Stomach (tissue), 9 donors: Measurements from ENCODE around the gene RPS15. TPM values are rescaled to one million over a fixed set of nuclear protein-coding genes. Genes with fewer than 3 reads are reported as not detected.

Source experiments
- DNase-seq, 2 donors: peaks; one replicate each; pipeline versions ENCODE4 v3.0.0 to v3.0.0-alpha.2; 2013 to 2019
- H3K27ac ChIP-seq, 5 donors: fragments of 200-600 bp in 4 of 5; sonication (generic) in 4 of 5; one replicate each; pipeline ENCODE4 v1.5.1; 2013 to 2019; ENCODE audit warnings: mild to moderate bottlenecking in 1 of 5, moderate library complexity in 1 of 5
- H3K27me3 ChIP-seq, 3 donors: fragments of 200-600 bp; sonication (generic); one replicate each; pipeline ENCODE4 v1.5.1; 2017 to 2019; ENCODE audit warnings: mixed run types in 1 of 3
- H3K36me3 ChIP-seq, 4 donors: fragments of 200-600 bp; sonication (generic); 1 replicate in 3 of 4; 2 replicates in 1 of 4; pipeline ENCODE4 v1.5.1; 2016 to 2019
- H3K4me1 ChIP-seq, 4 donors: fragments of 200-600 bp; sonication (generic); one replicate each; pipeline ENCODE4 v1.5.1; 2016 to 2019
- H3K4me3 ChIP-seq, 4 donors: fragments of 200-600 bp; sonication (generic) in 3 of 4; one replicate each; pipeline ENCODE4 v1.5.1; 2016 to 2019; ENCODE audit warnings: mild to moderate bottlenecking in 1 of 4
- H3K9me3 ChIP-seq, 4 donors: fragments of 200-600 bp; sonication (generic); one replicate each; pipeline ENCODE4 v1.5.1; 2016 to 2019
- CTCF ChIP-seq, 7 experiments: fragments of 450-650 bp in 4 of 7; fragments of 200-600 bp in 3 of 7; sonication (generic) in 3 of 7; IDR thresholded peaks; one replicate each; pipeline ENCODE4 v1.5.1; 2016 to 2019; ENCODE audit warnings: antibody characterized with exemption in 7 of 7, control low read depth in 2 of 7, mild to moderate bottlenecking in 1 of 7
- EP300 ChIP-seq: sonication (generic); formaldehyde crosslinking; IDR thresholded peaks from one replicate; pipeline ENCODE4 v1.6.1; 2017; ENCODE audit warnings: antibody characterized with exemption
- POLR2A ChIP-seq, 4 donors: fragments of 450-650 bp; IDR thresholded peaks; one replicate each; pipeline ENCODE4 v1.6.1; 2016; ENCODE audit warnings: antibody characterized with exemption in 4 of 4, control low read depth in 2 of 4, mild to moderate bottlenecking in 1 of 4, moderate library complexity in 1 of 4
- POLR2AphosphoS5 ChIP-seq, 3 donors: sonication (generic); formaldehyde crosslinking; IDR thresholded peaks; one replicate each; pipeline ENCODE4 v1.6.1; 2016; ENCODE audit warnings: antibody characterized with exemption in 3 of 3
- WGBS, 5 donors: extraction: QIAGEN DNeasy Blood & Tissue Kit in 3 of 5; methylation state at CpG; one replicate each; pipeline versions ENCODE4 v1.1.5 to v1.1.7; 2013 to 2018; 5-methylcytosine and 5-hydroxymethylcytosine counted together
- intact Hi-C: fragments of 100-400 bp; cut with DNase I; formaldehyde crosslinking; loops from one replicate; pipeline ENCODE4 v1.15.1; 2023; ENCODE audit warnings: low total_unique reads
- polyA plus RNA-seq, 3 donors: library from polyadenylated mRNA; stranded (reverse); fragments of 200-250 nt; gene quantifications; one replicate each; pipeline ENCODE4 v1.2.3, GENCODE V29; 2013
- total RNA-seq, 5 donors: library from RNA; depleted of rRNA; stranded (reverse); fragments of >200 nt; gene quantifications; one replicate each; pipeline versions ENCODE4 v1.1.0 to v1.2.3, GENCODE V29; 2014 to 2016
- donor health status: healthy with polysubstance abuse.
- donor health status: Bipolar disorder and iron deficiency.
- donor health status: healthy.

Gene RPS15
- total and polyA plus RNA-seq, 8 donors: 428 to 4,539 (median 2,187) TPM

DNA sequence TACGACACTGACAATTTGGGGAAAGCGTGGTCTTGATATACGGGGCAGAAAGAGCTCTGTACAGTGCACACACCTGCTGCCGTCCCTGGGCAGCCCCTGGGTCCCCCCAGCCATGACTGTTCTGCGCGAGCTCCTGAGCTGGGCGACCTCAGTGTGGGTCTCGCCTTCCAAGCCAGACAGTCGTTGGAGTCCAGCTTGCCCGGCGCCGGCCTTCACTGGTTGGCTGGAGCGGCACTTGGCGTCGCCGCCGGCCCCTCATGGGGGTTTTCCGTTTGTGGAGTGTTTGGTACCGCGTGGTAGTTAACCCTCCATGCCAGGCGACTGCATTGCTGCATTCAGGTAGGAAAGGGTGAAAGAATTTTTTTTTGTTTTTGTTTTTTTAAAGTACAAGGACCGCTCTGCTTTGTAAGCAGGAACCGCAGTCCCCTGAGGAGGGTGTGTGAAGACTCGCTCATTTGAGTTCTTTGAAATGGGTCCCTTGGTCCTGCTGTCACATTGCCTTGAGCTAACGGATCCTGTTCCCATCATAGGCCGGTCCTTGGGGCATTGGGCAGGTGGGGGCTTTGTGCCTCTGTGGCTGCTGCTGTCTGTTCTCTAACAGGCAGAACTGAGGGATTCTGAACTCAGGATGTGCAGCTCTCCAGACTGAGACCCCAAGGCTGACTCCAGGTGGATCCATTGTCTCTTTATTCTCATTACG is 10.8 kb upstream of the RPS15 start:
- Histone ChIP-seq H3K4me1 (peaks cover 12 to 30% (median 15%) of the 10 kb centered on the region in 4 donors), H3K9me3 (no peaks in the 10 kb centered on the region), H3K27ac (no peak overlapping the region), H3K36me3 (peaks cover 68 to 100% (median 100%) of the 10 kb centered on the region in 4 donors), H3K4me3 (no peak overlapping the region), H3K27me3 (no peaks in the 10 kb centered on the region)
- WGBS, 5 donors: 92 to 94% (median 92%) methylated on average over 23 to 27 of the region's 27 CpGs
- DNase-seq: no peak
- intact Hi-C loops: no loop called here
- no peak for TF ChIP-seq EP300
- TF ChIP-seq CTCF (IDR thresholded peaks at IDR 0.05): no peak
- TF ChIP-seq POLR2A (IDR thresholded peaks at IDR 0.05): no peak

DNA sequence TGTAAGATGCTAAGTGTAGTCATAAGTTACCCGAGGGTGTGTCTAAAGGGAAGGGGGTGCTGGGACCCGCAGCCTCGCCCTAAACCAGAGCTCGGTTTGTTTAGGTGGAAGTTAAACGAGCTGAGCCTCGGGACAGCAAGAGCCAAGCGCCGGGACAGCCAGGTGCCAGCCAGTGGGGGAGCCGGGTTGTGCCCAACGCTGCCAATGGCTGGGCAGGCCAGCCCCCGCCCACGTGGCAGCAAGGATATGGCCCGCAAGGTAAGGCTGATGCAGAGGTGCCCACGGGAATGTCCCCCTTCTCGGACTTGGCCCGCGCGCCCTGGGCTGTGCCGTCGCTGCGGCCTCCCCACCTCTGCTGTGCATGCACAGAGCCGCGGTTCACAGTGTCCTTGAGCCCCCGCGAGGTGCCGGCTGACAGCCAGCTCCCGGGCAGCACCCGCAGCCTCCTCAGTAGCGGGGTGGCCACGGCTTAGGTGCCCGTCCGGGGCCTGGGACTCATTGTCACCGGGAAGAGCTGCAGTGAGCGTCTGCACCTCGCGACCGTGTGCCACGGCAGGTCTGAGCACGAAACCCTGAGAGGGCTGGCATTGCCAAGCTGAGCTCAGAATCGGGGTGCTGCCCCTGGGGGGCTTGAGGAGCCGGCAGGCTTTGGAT is 9.3 kb upstream of the RPS15 start:
- intact Hi-C loops: no loop called here
- Histone ChIP-seq H3K36me3 (peaks cover 68 to 100% (median 100%) of the 10 kb centered on the region in 4 donors), H3K4me1 (peaks cover 12 to 26% (median 15%) of the 10 kb centered on the region in 4 donors), H3K9me3 (no peaks in the 10 kb centered on the region), H3K27me3 (no peaks in the 10 kb centered on the region), H3K27ac (no peak overlapping the region), H3K4me3 (no peak overlapping the region)
- TF ChIP-seq CTCF (IDR thresholded peaks at IDR 0.05) (no peak), POLR2A (IDR thresholded peaks at IDR 0.05) (no peak), POLR2AphosphoS5 (IDR thresholded peaks at IDR 0.05) (no peak), EP300 (no peak)
- no peak for DNase-seq
- WGBS, 5 donors: 68 to 82% (median 76%) methylated on average over 26 to 41 of the region's 41 CpGs

DNA sequence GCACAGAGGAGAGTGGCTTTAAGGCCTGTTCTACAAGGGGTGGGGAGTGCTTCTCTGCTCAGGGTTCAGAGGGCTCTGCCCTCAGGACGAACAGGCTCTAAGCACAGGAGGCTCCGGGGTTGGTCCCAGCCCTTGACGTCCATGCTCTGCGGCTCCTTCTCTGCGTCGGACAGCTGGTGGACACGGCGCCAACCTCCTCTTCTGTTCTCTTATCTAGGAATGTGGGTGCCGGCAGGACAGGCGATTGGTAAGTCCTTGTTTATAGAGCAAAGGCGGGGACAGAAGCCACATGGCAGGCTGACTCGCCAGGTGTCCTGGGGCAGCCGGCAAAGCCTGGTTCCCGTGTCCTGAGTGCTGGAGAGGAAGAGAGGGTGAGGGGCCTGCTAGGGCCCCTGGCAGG is 8.4 kb upstream of the RPS15 start:
- intact Hi-C loops: no loop called here
- no peak overlapping the region for H3K27ac ChIP-seq
- WGBS, 5 donors: 27 to 70% (median 33%) methylated on average over 13 to 14 of the region's 14 CpGs
- DNase-seq: peak in 1 of 2 donors; percentile 77
- H3K4me3 ChIP-seq: no peak overlapping the region
- H3K36me3 ChIP-seq: peaks cover 70 to 100% (median 100%) of the 10 kb centered on the region in 4 donors
- peaks cover 12 to 20% (median 15%) of the 10 kb centered on the region in 4 donors for H3K4me1 ChIP-seq
- no peaks in the 10 kb centered on the region for H3K9me3 ChIP-seq
- H3K27me3 ChIP-seq: no peaks in the 10 kb centered on the region
- TF ChIP-seq POLR2A (IDR thresholded peaks at IDR 0.05) (no peak), CTCF (IDR thresholded peaks at IDR 0.05) (no peak), EP300 (no peak), POLR2AphosphoS5 (IDR thresholded peaks at IDR 0.05) (peak in 2 of 3 donors; percentile 29 to 44)

- peaks cover 68 to 100% (median 100%) of the 10 kb centered on the region in 4 donors for H3K36me3 ChIP-seq
- H3K27me3 ChIP-seq: no peaks in the 10 kb centered on the region
- DNase-seq: no peak
- H3K27ac ChIP-seq: no peak overlapping the region
- no peak for TF ChIP-seq POLR2A (IDR thresholded peaks at IDR 0.05)
- TF ChIP-seq CTCF (IDR thresholded peaks at IDR 0.05): no peak
- no peak for TF ChIP-seq POLR2AphosphoS5 (IDR thresholded peaks at IDR 0.05)
- TF ChIP-seq EP300: no peak
- 83 to 95% (median 88%) methylated on average over 4 to 14 of the region's 14 CpGs for WGBS, 5 donors
- H3K4me3 ChIP-seq: no peak overlapping the region
- H3K4me1 ChIP-seq: peaks cover 12 to 20% (median 15%) of the 10 kb centered on the region in 4 donors
- H3K9me3 ChIP-seq: no peaks in the 10 kb centered on the region
- intact Hi-C loops: no loop called here
These were observed 8.0 kb upstream of the RPS15 start for GRCh38 chr19:1430246-1430645.
